Thymus (tissue), 11 donors: ENCODE data around the gene CTNNA2. TPM values are rescaled to one million over a fixed set of nuclear protein-coding genes. Genes with fewer than 3 reads are reported as not detected.

ENCODE experiments used
- DNase-seq, 9 donors: peaks; one replicate each; pipeline ENCODE4 v3.0.0-alpha.2; 2013; ENCODE audit warnings: low spot score in 9 of 9, low read depth in 6 of 9, missing footprints in 1 of 9
- H3K27ac ChIP-seq, 2 donors: one replicate each; pipeline ENCODE4 v1.5.1; 2013; ENCODE audit warnings: control low read depth in 1 of 2, low read depth in 1 of 2, low read length in 1 of 2, mild to moderate bottlenecking in 1 of 2, moderate library complexity in 1 of 2
- H3K27me3 ChIP-seq, 2 donors: one replicate each; pipeline ENCODE4 v1.5.1; 2013; ENCODE audit warnings: low read length in 1 of 2; ENCODE audit not compliant: control insufficient read depth in 2 of 2, insufficient read depth in 1 of 2
- H3K36me3 ChIP-seq, 2 donors: one replicate each; pipeline ENCODE4 v1.5.1; 2013; ENCODE audit warnings: low read length in 1 of 2, mild to moderate bottlenecking in 1 of 2, moderate library complexity in 1 of 2; ENCODE audit not compliant: control insufficient read depth in 2 of 2, insufficient read depth in 2 of 2
- H3K4me1 ChIP-seq, 2 donors: one replicate each; pipeline ENCODE4 v1.5.1; 2013; ENCODE audit warnings: low read length in 2 of 2; ENCODE audit not compliant: control insufficient read depth in 2 of 2, insufficient read depth in 2 of 2
- H3K4me3 ChIP-seq, 2 donors: one replicate each; pipeline ENCODE4 v1.5.1; 2013; ENCODE audit warnings: low read length in 2 of 2, control low read depth in 1 of 2, mild to moderate bottlenecking in 1 of 2
- H3K9me3 ChIP-seq, 2 donors: one replicate each; pipeline ENCODE4 v1.5.1; 2013; ENCODE audit warnings: low read length in 1 of 2, mild to moderate bottlenecking in 1 of 2; ENCODE audit not compliant: control insufficient read depth in 2 of 2, insufficient read depth in 1 of 2
- WGBS: extraction: QIAGEN DNeasy Blood & Tissue Kit; methylation state at CpG from one replicate; pipeline ENCODE4 v1.1.7; 2013; 5-methylcytosine and 5-hydroxymethylcytosine counted together
- polyA plus RNA-seq: library from polyadenylated mRNA; stranded (reverse); fragments of 200-250 nt; gene quantifications from one replicate; pipeline ENCODE4 v1.2.3, GENCODE V29; 2013
- total RNA-seq: library from RNA; stranded (reverse); fragments of 120-200 nt; gene quantifications from one replicate; pipeline ENCODE4 v1.2.4, GENCODE V29; 2013
- donor health status: healthy.

Gene CTNNA2
- total and polyA plus RNA-seq, 2 donors = 0.16 to 0.19 TPM

GRCh38 chr2:80122675-80123074 lies 609.8 kb downstream of the CTNNA2 start:
- no peak for DNase-seq
- Histone ChIP-seq H3K27ac (no peak overlapping the region), H3K4me3 (no peak overlapping the region), H3K36me3 (no peaks in the 10 kb centered on the region), H3K27me3 (no peaks in the 10 kb centered on the region), H3K9me3 (no peaks in the 10 kb centered on the region), H3K4me1 (no peaks in the 10 kb centered on the region)
- 90% methylated on average over 5 of the region's 5 CpGs for WGBS

DNA sequence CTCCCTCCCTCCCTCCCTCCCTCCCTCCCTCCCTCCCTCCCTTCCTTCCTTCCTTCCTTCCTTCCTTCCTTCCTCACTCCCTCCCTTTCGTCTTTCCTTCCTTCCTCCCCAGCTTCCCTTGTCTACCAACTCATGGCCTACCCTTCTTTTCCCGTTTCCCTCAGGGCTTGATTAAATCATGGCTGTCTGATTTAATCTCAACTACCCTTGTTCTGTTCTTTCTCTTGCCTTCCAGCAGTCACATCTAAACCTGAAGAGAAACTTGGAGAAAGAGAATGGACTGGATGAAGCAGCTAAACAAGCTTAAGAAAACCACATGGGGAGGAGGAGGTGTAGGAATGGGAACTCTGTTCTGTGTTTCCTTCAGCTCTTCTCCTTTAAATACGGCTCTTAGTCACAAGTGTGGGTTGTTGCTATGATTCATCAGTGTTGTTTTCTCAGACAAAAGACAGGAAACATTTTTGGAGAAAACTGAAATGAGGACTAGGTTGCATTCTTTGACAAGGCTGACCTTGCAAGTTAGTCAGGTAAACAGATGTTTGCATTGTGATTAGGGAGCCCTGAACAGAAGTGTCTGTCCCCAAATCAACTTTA lies 613.8 kb downstream of the CTNNA2 start:
- no peak overlapping the region for H3K4me3 ChIP-seq
- H3K9me3 ChIP-seq = no peaks in the 10 kb centered on the region
- no peaks in the 10 kb centered on the region for H3K36me3 ChIP-seq
- H3K27ac ChIP-seq = no peak overlapping the region
- 64% methylated on average over 3 of the region's 3 CpGs for WGBS
- H3K27me3 ChIP-seq = no peaks in the 10 kb centered on the region
- no peaks in the 10 kb centered on the region for H3K4me1 ChIP-seq
- DNase-seq = no peak

- no peak overlapping the region for H3K27ac ChIP-seq
- WGBS = 49% methylated on average over 1 of the region's 1 CpG
- no peak overlapping the region for H3K4me3 ChIP-seq
- no peaks in the 10 kb centered on the region for H3K4me1 ChIP-seq
- H3K9me3 ChIP-seq = no peaks in the 10 kb centered on the region
- no peaks in the 10 kb centered on the region for H3K36me3 ChIP-seq
- no peaks in the 10 kb centered on the region for H3K27me3 ChIP-seq
- no peak for DNase-seq
Observed at GRCh38 chr2:80128080-80128479, 615.2 kb downstream of the CTNNA2 start.

GRCh38 chr2:80132281-80132680 lies 619.4 kb downstream of the CTNNA2 start:
- Histone ChIP-seq H3K36me3 (no peaks in the 10 kb centered on the region), H3K9me3 (no peaks in the 10 kb centered on the region), H3K4me1 (no peaks in the 10 kb centered on the region), H3K27me3 (no peaks in the 10 kb centered on the region), H3K4me3 (no peak overlapping the region), H3K27ac (no peak overlapping the region)
- DNase-seq = no peak
- WGBS = 92% methylated on average over 3 of the region's 3 CpGs

GRCh38 chr2:80135001-80135400 lies 622.1 kb downstream of the CTNNA2 start:
- Histone ChIP-seq H3K4me3 (no peak overlapping the region), H3K36me3 (no peaks in the 10 kb centered on the region), H3K9me3 (no peaks in the 10 kb centered on the region), H3K4me1 (no peaks in the 10 kb centered on the region), H3K27me3 (no peaks in the 10 kb centered on the region), H3K27ac (no peak overlapping the region)
- no peak for DNase-seq
- 88% methylated on average over 1 of the region's 1 CpG for WGBS

- 91% methylated on average over 1 of the region's 1 CpG for WGBS
- no peaks in the 10 kb centered on the region for H3K27me3 ChIP-seq
- no peaks in the 10 kb centered on the region for H3K36me3 ChIP-seq
- H3K4me1 ChIP-seq = no peaks in the 10 kb centered on the region
- no peak for DNase-seq
- H3K9me3 ChIP-seq = no peaks in the 10 kb centered on the region
- no peak overlapping the region for H3K4me3 ChIP-seq
- no peak overlapping the region for H3K27ac ChIP-seq
Observed at GRCh38 chr2:80136338-80136737, 623.5 kb downstream of the CTNNA2 start.

- Histone ChIP-seq H3K4me3 (no peak overlapping the region), H3K27ac (no peak overlapping the region), H3K9me3 (no peaks in the 10 kb centered on the region), H3K36me3 (no peaks in the 10 kb centered on the region), H3K4me1 (no peaks in the 10 kb centered on the region), H3K27me3 (no peaks in the 10 kb centered on the region)
- 94% methylated on average over 4 of the region's 4 CpGs for WGBS
- DNase-seq = no peak
Observed at GRCh38 chr2:80139001-80139400, 626.1 kb downstream of the CTNNA2 start.

DNA sequence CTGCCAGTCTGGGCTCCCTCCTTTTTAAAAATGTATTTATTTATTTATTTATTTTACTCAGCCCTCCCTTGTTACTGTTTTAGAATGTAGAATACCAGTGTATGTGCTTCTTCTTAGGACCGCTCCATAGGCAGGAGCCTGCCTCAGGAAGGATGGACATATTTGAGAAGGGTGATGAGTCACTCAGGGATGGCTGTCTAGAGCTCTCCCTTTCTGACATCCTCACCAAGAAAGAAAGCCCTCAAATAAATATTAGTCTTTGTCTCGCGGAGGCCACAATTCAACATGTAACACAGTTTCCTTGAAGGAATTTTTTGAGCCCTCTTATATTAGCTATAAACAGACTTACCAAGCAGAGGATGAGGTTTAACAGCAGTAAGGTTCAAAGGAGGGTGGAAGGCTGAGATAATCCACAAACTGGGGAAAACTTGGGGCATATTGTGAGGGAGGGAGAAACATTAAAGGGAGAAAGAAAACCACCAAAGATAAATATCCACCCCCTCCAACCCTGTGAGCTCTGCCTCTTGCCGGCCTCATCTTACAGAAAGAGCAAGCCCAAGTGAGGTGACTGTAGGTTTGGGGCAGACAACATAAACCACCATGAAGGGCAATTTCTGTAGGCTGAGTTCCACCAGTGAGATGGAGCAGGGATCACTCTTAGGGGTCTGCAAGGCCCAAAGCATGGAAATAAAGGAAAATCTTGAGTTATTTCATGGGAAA lies 628.3 kb downstream of the CTNNA2 start:
- H3K4me1 ChIP-seq = no peaks in the 10 kb centered on the region
- H3K9me3 ChIP-seq = no peaks in the 10 kb centered on the region
- 94% methylated on average over 4 of the region's 4 CpGs for WGBS
- no peaks in the 10 kb centered on the region for H3K36me3 ChIP-seq
- no peak overlapping the region for H3K4me3 ChIP-seq
- H3K27ac ChIP-seq = no peak overlapping the region
- DNase-seq = no peak
- no peaks in the 10 kb centered on the region for H3K27me3 ChIP-seq

DNA sequence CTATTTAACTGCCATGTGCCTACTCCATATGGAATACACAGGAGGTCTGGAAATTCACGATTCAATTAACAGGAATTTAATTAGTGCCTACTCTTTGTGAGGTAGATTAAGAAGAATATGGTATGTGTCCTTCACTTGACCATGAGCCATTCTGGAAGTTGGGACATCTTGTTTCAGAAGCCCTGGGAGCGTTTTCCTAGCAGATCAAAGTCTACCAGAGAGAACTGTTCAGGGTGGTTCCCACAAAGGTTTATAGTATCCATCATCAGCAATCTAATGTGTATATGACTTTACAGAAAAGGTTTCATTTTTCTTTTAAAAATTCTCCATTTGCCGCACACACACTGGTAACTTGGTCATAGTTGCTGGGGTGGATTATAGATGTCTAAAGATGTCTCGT lies 632.6 kb downstream of the CTNNA2 start:
- no peak for DNase-seq
- H3K9me3 ChIP-seq = no peaks in the 10 kb centered on the region
- 87% methylated on average over 4 of the region's 4 CpGs for WGBS

More for the DNA sequence above, 632.6 kb downstream of the CTNNA2 start:
- H3K27me3 ChIP-seq = no peaks in the 10 kb centered on the region
- H3K27ac ChIP-seq = no peak overlapping the region
- H3K36me3 ChIP-seq = no peaks in the 10 kb centered on the region
- no peaks in the 10 kb centered on the region for H3K4me1 ChIP-seq
- no peak overlapping the region for H3K4me3 ChIP-seq
